Liver (tissue), 9 donors: ENCODE results near the gene GYPB. TPM values are rescaled to one million over a fixed set of nuclear protein-coding genes. Genes with fewer than 3 reads are reported as not detected.
"Not testable (repeated sequence)": the region's sequence is repeated elsewhere in the genome, so short reads cannot be mapped to it uniquely, and the experiment has no call there.

Experiments
- DNase-seq: peaks from one replicate; pipeline ENCODE4 v3.0.0-alpha.2; 2017; ENCODE audit warnings: low spot score
- H3K27ac ChIP-seq, 2 donors: one replicate each; pipeline ENCODE4 v1.7.0; 2013; ENCODE audit warnings: inconsistent platforms in 2 of 2, low read length in 2 of 2, control low read depth in 1 of 2, low read depth in 1 of 2, mild to moderate bottlenecking in 1 of 2
- H3K27me3 ChIP-seq, 4 donors: one replicate each; pipeline versions ENCODE4 v1.6.1 to v1.7.0; 2013; ENCODE audit warnings: low read length in 3 of 4, inconsistent platforms in 1 of 4, mild to moderate bottlenecking in 1 of 4, moderate library complexity in 1 of 4; ENCODE audit not compliant: control insufficient read depth in 4 of 4, insufficient read depth in 4 of 4
- H3K36me3 ChIP-seq, 4 donors: one replicate each; pipeline versions ENCODE4 v1.6.1 to v1.7.0; 2013; ENCODE audit warnings: low read length in 3 of 4, mild to moderate bottlenecking in 3 of 4, low read depth in 1 of 4, moderate library complexity in 1 of 4; ENCODE audit not compliant: control insufficient read depth in 4 of 4, insufficient read depth in 3 of 4
- H3K4me1 ChIP-seq, 4 donors: one replicate each; pipeline versions ENCODE4 v1.6.1 to v1.7.0; 2013; ENCODE audit warnings: low read length in 3 of 4, mild to moderate bottlenecking in 3 of 4, moderate library complexity in 1 of 4; ENCODE audit not compliant: control insufficient read depth in 4 of 4, insufficient read depth in 4 of 4
- H3K4me3 ChIP-seq, 3 donors: one replicate each; pipeline versions ENCODE4 v1.6.1 to v1.7.0; 2013; ENCODE audit warnings: low read length in 3 of 3, control low read depth in 1 of 3, low read depth in 1 of 3, mild to moderate bottlenecking in 1 of 3
- H3K9ac ChIP-seq, 2 donors: one replicate each; pipeline ENCODE4 v1.7.0; 2013; ENCODE audit warnings: low read length in 2 of 2, mild to moderate bottlenecking in 2 of 2, moderate library complexity in 2 of 2, control low read depth in 1 of 2, low read depth in 1 of 2
- H3K9me3 ChIP-seq, 4 donors: one replicate each; pipeline versions ENCODE4 v1.6.1 to v1.7.0; 2013; ENCODE audit warnings: low read length in 3 of 4; ENCODE audit not compliant: control insufficient read depth in 4 of 4
- EGR1 ChIP-seq, 2 donors: IDR thresholded peaks; 2 replicates each; pipeline ENCODE4 v1.6.1; 2016 to 2018; ENCODE audit warnings: antibody characterized with exemption in 2 of 2, low read depth in 2 of 2
- FOXA1 ChIP-seq: IDR thresholded peaks from 2 replicates; pipeline ENCODE4 v1.6.1; 2016; ENCODE audit warnings: antibody characterized with exemption
- GABPA ChIP-seq, 2 donors: IDR thresholded peaks in 1 of 2; conservative IDR thresholded peaks in 1 of 2; 2 replicates each; pipeline ENCODE4 v1.6.1; 2016; ENCODE audit warnings: antibody characterized with exemption in 2 of 2, mild to moderate bottlenecking in 1 of 2, moderate library complexity in 1 of 2
- HNF4A ChIP-seq, 2 donors: conservative IDR thresholded peaks; 2 replicates each; pipeline ENCODE4 v1.6.1; 2016; ENCODE audit warnings: antibody characterized with exemption in 2 of 2, mild to moderate bottlenecking in 2 of 2
- JUND ChIP-seq, 2 donors: IDR thresholded peaks; 2 replicates each; pipeline ENCODE4 v1.6.1; 2016; ENCODE audit warnings: antibody characterized with exemption in 2 of 2
- WGBS: extraction: QIAGEN DNeasy Blood & Tissue Kit; methylation state at CpG from one replicate; pipeline ENCODE4 v1.1.7; 2013; 5-methylcytosine and 5-hydroxymethylcytosine counted together
- polyA plus RNA-seq, 2 donors: library from polyadenylated mRNA; stranded (reverse) in 1 of 2; unstranded in 1 of 2; fragments of 200-250 nt in 1 of 2; fragments of >200 nt in 1 of 2; fragmentation: Nextera tagmentation in 1 of 2; extraction: Ambion mirVana in 1 of 2; gene quantifications; one replicate each; pipeline versions ENCODE4 v1.2.1 to v1.2.3, GENCODE V29; 2013 to 2015
- total RNA-seq, 2 donors: library from RNA; depleted of rRNA; stranded (reverse); fragments of >200 nt; gene quantifications; one replicate each; pipeline ENCODE4 v1.2.3, GENCODE V29; 2014
- TF ChIP-seq, protein P1 (sequence below): IDR thresholded peaks from 2 replicates; pipeline ENCODE4 v1.6.1; 2016; ENCODE audit warnings: antibody characterized with exemption
- TF ChIP-seq, protein P2 (sequence below): fragments of 150-350 bp; IDR thresholded peaks from 2 replicates; pipeline ENCODE4 v1.5.1; 2017; ENCODE audit warnings: improper control_type of control experiment, low read depth, low read length; ENCODE audit not compliant: missing input control
- TF ChIP-seq, protein P3 (sequence below): IDR thresholded peaks from 2 replicates; pipeline ENCODE4 v1.6.1; 2016; ENCODE audit warnings: antibody characterized with exemption, mild to moderate bottlenecking
- donor health status: healthy.
- donor health status: healthy.
- donor health status: healthy.
- donor health status: healthy.
- donor health status: healthy.

Gene GYPB
- total RNA-seq (100 to 1,000 TPM in 1 of 2 donors, not detected in 1; 368 TPM), polyA plus RNA-seq (not detected)

DNA sequence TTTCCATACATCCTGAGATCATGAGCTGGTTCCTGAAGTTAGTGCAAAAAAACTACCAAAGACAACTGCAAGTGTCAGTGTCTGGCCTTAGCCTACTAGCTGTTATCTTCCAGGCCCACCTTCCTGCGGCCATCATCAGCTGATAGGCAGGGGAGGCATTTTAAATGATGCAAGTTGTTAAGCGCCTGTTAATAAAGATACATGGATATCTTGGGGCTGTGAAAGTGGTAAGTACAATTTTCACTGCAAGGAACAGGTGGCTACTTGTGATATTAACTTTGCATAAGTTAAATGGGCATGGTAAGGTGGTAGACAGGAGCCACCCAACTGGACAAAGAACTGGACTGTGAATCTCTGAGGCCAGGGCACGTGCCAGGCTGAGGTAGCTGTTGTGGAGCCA, at the start of gene GYPB:
TSS of gene GYPB (minus strand) at position 104 of the 400 bp plus-strand sequence. CDS start at position 11, 93 bp downstream.
- not testable (repeated sequence) for H3K4me3 ChIP-seq, H3K4me1 ChIP-seq, H3K9me3 ChIP-seq, H3K9ac ChIP-seq, H3K27me3 ChIP-seq, H3K36me3 ChIP-seq, H3K27ac ChIP-seq
- DNase-seq, result peak; percentile 39
- 78% methylated on average over 3 of the region's 3 CpGs for WGBS

DNA sequence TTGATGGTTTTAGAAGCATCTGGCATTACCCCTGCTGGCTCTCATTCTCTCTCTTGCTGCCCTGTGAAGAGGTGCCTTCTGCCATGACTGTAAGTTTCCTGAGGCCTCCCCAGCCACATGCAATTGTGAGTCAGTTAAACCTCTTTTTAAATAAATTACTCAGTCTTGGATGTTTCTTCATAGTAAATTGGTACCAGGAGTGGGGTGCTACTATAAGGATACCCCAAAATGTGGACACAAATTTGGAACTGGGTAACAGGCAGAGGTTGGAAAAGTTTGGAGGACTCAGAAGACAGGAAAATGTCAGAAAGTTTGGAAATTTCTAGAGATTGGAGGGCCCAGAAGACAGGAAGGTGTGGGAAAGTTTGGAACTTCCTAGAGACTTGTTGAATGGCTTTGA, 42.4 kb upstream of the GYPB start:
- not testable (repeated sequence) for H3K9me3 ChIP-seq, H3K4me1 ChIP-seq, H3K27me3 ChIP-seq, H3K4me3 ChIP-seq, H3K27ac ChIP-seq, H3K9ac ChIP-seq, H3K36me3 ChIP-seq, DNase-seq

DNA sequence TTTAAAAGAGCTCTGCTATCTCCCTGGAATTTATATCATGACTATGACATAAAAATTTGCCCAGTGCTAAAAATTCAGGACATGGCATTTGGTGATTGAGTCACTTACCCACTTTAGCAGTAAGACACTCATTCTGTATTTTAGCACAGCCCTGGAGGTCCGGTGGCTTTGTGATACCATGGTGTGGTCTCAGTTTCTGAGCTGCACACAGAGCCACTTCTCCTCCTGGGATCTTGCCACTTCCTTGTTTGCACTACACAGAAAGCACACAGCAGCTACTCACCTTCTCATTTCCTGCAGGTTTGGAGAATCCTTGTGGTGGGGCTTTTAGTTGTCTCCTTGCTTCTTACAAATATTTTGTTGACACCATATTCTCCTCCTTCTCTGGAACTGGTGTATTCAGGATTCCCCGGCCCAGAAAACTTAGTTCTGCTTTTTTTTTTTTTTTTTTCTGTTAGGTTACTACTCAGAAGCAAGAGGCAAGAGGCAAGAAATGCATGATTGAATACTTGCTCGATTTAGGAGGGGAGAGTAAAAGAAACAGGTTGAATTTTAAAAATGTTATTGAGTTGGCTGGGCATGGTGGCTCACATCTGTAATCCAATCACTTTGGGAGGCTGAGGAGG, 41.2 kb upstream of the GYPB start:
- H3K27me3 ChIP-seq, H3K36me3 ChIP-seq, H3K4me3 ChIP-seq, H3K4me1 ChIP-seq, H3K9me3 ChIP-seq, H3K9ac ChIP-seq, DNase-seq, H3K27ac ChIP-seq: not testable (repeated sequence)
- WGBS, result 43% methylated on average over 3 of the region's 3 CpGs

DNA sequence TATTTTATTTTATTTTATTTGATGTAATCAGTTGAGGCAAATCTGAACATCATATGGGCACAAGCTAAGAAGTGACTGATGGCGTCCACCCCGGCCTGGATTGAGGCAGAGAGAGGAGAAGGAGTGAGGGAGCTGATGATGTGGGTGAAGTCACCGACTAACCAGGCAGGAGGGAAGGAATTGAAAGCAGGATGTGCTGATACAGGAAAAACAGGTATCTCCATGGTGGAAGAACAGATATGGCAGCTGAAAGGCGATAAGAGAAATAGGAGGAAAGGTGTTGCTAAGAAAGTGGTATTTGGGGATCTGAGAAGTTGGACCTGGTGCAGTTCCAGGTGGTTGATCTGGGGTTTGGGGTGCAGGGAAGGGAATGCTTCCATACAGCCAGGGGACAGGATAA, 37.6 kb upstream of the GYPB start:
- H3K36me3 ChIP-seq, result no peaks in the 10 kb centered on the region
- TF ChIP-seq GABPA (IDR thresholded peaks at IDR 0.05 in 1 of 2, conservative IDR thresholded peaks at IDR 0.05 in 1 of 2) (no peak), JUND (IDR thresholded peaks at IDR 0.05) (no peak), FOXA1 (no peak), EGR1 (IDR thresholded peaks at IDR 0.05; ENCODE audit: low read depth in 2 of 2) (no peak), HNF4A (conservative IDR thresholded peaks at IDR 0.05) (no peak)
- TF ChIP-seq, protein P1, sequence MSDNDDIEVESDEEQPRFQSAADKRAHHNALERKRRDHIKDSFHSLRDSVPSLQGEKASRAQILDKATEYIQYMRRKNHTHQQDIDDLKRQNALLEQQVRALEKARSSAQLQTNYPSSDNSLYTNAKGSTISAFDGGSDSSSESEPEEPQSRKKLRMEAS, result no peak
- TF ChIP-seq, protein P2, sequence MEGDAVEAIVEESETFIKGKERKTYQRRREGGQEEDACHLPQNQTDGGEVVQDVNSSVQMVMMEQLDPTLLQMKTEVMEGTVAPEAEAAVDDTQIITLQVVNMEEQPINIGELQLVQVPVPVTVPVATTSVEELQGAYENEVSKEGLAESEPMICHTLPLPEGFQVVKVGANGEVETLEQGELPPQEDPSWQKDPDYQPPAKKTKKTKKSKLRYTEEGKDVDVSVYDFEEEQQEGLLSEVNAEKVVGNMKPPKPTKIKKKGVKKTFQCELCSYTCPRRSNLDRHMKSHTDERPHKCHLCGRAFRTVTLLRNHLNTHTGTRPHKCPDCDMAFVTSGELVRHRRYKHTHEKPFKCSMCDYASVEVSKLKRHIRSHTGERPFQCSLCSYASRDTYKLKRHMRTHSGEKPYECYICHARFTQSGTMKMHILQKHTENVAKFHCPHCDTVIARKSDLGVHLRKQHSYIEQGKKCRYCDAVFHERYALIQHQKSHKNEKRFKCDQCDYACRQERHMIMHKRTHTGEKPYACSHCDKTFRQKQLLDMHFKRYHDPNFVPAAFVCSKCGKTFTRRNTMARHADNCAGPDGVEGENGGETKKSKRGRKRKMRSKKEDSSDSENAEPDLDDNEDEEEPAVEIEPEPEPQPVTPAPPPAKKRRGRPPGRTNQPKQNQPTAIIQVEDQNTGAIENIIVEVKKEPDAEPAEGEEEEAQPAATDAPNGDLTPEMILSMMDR, result no peak
- TF ChIP-seq, protein P3, sequence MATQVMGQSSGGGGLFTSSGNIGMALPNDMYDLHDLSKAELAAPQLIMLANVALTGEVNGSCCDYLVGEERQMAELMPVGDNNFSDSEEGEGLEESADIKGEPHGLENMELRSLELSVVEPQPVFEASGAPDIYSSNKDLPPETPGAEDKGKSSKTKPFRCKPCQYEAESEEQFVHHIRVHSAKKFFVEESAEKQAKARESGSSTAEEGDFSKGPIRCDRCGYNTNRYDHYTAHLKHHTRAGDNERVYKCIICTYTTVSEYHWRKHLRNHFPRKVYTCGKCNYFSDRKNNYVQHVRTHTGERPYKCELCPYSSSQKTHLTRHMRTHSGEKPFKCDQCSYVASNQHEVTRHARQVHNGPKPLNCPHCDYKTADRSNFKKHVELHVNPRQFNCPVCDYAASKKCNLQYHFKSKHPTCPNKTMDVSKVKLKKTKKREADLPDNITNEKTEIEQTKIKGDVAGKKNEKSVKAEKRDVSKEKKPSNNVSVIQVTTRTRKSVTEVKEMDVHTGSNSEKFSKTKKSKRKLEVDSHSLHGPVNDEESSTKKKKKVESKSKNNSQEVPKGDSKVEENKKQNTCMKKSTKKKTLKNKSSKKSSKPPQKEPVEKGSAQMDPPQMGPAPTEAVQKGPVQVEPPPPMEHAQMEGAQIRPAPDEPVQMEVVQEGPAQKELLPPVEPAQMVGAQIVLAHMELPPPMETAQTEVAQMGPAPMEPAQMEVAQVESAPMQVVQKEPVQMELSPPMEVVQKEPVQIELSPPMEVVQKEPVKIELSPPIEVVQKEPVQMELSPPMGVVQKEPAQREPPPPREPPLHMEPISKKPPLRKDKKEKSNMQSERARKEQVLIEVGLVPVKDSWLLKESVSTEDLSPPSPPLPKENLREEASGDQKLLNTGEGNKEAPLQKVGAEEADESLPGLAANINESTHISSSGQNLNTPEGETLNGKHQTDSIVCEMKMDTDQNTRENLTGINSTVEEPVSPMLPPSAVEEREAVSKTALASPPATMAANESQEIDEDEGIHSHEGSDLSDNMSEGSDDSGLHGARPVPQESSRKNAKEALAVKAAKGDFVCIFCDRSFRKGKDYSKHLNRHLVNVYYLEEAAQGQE, result no peak
- WGBS, result 86% methylated on average over 4 of the region's 4 CpGs
- no peak for DNase-seq
- H3K27ac ChIP-seq, result no peak overlapping the region
- H3K4me1 ChIP-seq, result no peaks in the 10 kb centered on the region
- H3K27me3 ChIP-seq, result no peaks in the 10 kb centered on the region
- H3K9me3 ChIP-seq, result peaks cover 0 to 5% (median under 1%) of the 10 kb centered on the region in 4 donors
- H3K4me3 ChIP-seq, result no peak overlapping the region
- H3K9ac ChIP-seq, result no peak overlapping the region

DNA sequence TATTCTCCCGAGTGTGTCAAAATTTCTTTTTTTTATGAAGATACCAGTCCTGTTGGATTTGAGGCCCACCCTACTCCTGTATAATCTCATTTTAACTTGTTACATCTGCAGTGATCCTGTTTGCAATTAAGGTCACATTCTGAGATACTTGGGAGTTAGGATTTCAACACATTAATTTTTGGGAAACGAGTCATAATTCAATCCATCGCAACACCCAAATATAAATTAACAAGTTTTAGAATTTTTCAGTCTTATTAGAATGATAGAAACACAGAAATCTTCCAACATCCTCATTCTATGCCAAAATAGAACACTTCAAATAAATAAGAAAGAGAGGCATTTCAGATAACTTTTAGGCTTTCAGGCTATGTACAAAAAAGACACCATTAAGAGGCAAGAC, 36.2 kb upstream of the GYPB start:
- H3K4me1 ChIP-seq, H3K27ac ChIP-seq, DNase-seq, H3K9ac ChIP-seq, H3K27me3 ChIP-seq, H3K9me3 ChIP-seq, H3K4me3 ChIP-seq, H3K36me3 ChIP-seq: not testable (repeated sequence)
- WGBS, result 78% methylated on average over 3 of the region's 3 CpGs

DNA sequence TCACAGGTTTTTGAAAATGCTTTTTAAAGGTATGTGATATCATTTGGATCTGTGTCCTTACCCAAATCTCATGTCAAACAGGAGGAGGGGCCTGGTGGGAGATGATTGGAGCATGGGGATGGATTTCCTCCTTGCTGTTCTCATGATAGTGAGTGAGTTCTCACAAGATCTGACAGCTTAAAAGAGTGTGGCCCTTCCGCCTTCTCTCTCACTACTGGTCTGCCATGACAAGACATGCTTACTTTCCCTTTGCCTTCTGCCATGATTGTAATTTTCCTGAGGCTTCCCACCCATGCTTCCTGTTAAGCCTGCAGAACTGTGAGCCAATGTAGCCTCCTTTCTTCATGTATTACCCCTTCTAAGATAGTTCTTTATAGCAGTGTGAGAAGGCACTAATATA, 32.3 kb upstream of the GYPB start:
- not testable (repeated sequence) for H3K27ac ChIP-seq, H3K27me3 ChIP-seq, H3K4me3 ChIP-seq, H3K4me1 ChIP-seq, H3K9ac ChIP-seq, H3K9me3 ChIP-seq, H3K36me3 ChIP-seq, DNase-seq
- 91% methylated on average over 1 of the region's 1 CpG for WGBS
